Stimulated activated CD4-positive, alpha-beta T cell treated with anti-CD3 and anti-CD28 coated beads, Interleukin-2, amount 100 ng/mL, for 48 hours (primary cell): ENCODE measurements around the gene HBZ.
"Not testable (repeated sequence)": the region's sequence is repeated elsewhere in the genome, so short reads cannot be mapped to it uniquely, and the experiment has no call there.

Experiments
- DNase-seq, 2 donors: peaks; one replicate each; pipeline ENCODE4 v3.0.0-alpha.2; 2020

HBZ gene

GRCh38 chr16:165539-166374 lies 13.3 kb downstream of the HBZ start, which contains the start of gene HBM:
HBM (plus strand) TSS chr16:165978; CDS start chr16:165998, 20 bp downstream.
- no peak for DNase-seq

DNA sequence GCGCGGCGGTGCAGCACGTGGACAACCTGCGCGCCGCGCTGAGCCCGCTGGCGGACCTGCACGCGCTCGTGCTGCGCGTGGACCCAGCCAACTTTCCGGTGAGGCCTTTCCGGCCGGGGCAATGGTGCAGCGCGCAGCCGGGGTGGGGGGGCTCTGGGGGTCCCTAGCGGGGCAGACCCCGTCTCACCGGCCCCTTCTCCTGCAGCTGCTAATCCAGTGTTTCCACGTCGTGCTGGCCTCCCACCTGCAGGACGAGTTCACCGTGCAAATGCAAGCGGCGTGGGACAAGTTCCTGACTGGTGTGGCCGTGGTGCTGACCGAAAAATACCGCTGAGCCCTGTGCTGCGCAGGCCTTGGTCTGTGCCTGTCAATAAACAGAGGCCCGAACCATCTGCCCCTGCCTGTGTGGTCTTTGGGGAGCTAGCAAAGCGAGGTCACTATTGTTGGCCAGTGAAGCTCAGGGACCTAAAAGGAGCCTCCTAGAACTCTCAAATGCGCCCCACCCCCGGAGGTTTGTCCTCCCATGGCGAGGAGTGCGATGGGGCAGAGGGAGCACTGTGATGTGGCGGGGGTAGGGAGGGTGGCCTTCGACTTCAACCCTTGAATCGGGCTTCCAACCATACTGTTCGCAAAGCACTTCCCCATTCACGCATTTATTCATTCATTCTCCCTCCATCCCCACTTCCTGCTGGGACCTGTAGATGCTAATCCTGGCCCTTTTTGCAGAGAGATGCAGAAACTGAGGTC lies 14.1 kb downstream of the HBZ start:
- DNase-seq, result no peak

DNA sequence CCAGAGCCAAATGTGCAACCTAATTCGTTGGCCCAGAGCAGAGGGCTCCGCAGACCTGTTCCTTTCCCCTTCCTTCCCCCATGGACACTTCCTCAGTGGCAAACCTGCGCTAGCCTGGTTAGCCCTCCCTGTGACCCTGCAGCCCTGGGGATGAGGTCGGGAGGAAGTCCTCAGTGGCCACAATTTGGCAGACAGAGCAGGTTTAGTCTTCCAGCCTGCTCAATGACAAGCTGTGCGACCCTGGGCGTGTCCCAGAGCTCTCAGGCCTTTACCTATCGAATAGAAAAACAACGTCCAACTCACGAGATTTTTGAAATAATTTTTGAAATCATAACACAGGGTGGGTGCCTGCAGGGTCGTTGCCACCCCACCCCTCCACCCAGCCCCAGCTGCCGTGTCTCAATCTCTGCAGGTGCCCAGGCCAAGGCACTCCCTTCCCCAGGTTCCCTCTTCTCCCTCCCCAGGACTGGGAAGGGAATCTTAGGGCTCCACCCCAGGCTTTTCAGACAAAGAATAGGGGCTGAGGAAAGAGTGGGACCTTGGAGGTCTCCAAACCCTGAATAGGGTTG lies 14.8 kb downstream of the HBZ start:
- no peak for DNase-seq

DNA sequence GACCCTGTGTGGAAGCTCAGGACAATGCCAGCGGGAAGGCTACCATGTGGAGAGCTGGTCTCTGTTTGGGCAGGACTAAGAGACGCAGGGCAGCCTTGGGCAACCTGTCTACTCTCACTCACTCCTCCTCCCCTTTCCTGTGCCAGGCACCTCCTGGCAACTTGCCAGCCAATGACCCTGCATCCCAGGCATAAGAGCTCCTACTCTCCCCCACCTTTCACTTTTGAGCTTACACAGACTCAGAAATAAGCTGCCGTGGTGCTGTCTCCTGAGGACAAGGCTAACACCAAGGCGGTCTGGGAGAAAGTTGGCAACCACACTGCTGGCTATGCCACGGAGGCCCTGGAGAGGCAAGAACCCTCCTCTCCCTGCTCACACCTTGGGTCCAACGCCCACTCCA lies 16.0 kb downstream of the HBZ start:
- no peak for DNase-seq

- no peak for DNase-seq
Observed at GRCh38 chr16:169014-169413, 16.6 kb downstream of the HBZ start.

DNA sequence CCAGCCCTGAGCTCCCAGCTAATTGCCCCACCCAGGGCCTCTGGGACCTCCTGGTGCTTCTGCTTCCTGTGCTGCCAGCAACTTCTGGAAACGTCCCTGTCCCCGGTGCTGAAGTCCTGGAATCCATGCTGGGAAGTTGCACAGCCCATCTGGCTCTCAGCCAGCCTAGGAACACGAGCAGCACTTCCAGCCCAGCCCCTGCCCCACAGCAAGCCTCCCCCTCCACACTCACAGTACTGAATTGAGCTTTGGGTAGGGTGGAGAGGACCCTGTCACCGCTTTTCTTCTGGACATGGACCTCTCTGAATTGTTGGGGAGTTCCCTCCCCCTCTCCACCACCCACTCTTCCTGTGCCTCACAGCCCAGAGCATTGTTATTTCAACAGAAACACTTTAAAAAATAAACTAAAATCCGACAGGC lies 17.7 kb downstream of the HBZ start:
- DNase-seq, result not testable (repeated sequence)

- no peak for DNase-seq
Observed at GRCh38 chr16:170788-171187, 18.3 kb downstream of the HBZ start.

- DNase-seq, result not testable (repeated sequence)
Observed at GRCh38 chr16:172374-172941, 20.0 kb downstream of the HBZ start, which contains the start of gene HBA2. HBA2 (plus strand) TSS chr16:172876; CDS start chr16:172913, 37 bp downstream.

- DNase-seq, result not testable (repeated sequence)
Observed at GRCh38 chr16:173211-173854, 20.9 kb downstream of the HBZ start.

DNA sequence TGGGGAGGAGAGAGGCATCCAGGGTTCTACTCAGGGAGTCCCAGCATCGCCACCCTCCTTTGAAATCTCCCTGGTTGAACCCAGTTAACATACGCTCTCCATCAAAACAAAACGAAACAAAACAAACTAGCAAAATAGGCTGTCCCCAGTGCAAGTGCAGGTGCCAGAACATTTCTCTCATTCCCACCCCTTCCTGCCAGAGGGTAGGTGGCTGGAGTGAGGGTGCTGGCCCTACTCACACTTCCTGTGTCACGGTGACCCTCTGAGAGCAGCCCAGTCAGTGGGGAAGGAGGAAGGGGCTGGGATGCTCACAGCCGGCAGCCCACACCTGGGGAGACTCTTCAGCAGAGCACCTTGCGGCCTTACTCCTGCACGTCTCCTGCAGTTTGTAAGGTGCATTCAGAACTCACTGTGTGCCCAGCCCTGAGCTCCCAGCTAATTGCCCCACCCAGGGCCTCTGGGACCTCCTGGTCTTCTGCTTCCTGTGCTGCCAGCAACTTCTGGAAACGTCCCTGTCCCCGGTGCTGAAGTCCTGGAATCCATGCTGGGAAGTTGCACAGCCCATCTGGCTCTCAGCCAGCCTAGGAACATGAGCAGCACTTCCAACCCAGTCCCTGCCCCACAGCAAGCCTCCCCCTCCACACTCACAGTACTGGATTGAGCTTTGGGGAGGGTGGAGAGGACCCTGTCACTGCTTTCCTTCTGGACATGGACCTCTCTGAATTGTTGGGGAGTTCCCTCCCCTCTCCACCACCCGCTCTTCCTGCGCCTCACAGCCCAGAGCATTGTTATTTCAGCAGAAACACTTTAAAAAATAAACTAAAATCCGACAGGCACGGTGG lies 21.7 kb downstream of the HBZ start:
- DNase-seq, result not testable (repeated sequence)

GRCh38 chr16:175011-175949 lies 22.8 kb downstream of the HBZ start:
- DNase-seq, result no peak

DNA sequence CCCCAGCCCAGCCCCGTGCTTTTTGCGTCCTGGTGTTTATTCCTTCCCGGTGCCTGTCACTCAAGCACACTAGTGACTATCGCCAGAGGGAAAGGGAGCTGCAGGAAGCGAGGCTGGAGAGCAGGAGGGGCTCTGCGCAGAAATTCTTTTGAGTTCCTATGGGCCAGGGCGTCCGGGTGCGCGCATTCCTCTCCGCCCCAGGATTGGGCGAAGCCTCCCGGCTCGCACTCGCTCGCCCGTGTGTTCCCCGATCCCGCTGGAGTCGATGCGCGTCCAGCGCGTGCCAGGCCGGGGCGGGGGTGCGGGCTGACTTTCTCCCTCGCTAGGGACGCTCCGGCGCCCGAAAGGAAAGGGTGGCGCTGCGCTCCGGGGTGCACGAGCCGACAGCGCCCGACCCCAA lies 23.6 kb downstream of the HBZ start:
- DNase-seq, result not testable (repeated sequence)

DNA sequence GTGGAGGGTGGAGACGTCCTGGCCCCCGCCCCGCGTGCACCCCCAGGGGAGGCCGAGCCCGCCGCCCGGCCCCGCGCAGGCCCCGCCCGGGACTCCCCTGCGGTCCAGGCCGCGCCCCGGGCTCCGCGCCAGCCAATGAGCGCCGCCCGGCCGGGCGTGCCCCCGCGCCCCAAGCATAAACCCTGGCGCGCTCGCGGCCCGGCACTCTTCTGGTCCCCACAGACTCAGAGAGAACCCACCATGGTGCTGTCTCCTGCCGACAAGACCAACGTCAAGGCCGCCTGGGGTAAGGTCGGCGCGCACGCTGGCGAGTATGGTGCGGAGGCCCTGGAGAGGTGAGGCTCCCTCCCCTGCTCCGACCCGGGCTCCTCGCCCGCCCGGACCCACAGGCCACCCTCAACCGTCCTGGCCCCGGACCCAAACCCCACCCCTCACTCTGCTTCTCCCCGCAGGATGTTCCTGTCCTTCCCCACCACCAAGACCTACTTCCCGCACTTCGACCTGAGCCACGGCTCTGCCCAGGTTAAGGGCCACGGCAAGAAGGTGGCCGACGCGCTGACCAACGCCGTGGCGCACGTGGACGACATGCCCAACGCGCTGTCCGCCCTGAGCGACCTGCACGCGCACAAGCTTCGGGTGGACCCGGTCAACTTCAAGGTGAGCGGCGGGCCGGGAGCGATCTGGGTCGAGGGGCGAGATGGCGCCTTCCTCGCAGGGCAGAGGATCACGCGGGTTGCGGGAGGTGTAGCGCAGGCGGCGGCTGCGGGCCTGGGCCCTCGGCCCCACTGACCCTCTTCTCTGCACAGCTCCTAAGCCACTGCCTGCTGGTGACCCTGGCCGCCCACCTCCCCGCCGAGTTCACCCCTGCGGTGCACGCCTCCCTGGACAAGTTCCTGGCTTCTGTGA lies 24.3 kb downstream of the HBZ start, which contains the start of gene HBA1:
HBA1 (plus strand) TSS at position 204 of the 906 bp plus-strand sequence; CDS start at position 241, 37 bp downstream.
- not testable (repeated sequence) for DNase-seq

DNA sequence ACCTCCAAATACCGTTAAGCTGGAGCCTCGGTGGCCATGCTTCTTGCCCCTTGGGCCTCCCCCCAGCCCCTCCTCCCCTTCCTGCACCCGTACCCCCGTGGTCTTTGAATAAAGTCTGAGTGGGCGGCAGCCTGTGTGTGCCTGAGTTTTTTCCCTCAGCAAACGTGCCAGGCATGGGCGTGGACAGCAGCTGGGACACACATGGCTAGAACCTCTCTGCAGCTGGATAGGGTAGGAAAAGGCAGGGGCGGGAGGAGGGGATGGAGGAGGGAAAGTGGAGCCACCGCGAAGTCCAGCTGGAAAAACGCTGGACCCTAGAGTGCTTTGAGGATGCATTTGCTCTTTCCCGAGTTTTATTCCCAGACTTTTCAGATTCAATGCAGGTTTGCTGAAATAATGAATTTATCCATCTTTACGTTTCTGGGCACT lies 25.0 kb downstream of the HBZ start:
- DNase-seq, result no peak

DNA sequence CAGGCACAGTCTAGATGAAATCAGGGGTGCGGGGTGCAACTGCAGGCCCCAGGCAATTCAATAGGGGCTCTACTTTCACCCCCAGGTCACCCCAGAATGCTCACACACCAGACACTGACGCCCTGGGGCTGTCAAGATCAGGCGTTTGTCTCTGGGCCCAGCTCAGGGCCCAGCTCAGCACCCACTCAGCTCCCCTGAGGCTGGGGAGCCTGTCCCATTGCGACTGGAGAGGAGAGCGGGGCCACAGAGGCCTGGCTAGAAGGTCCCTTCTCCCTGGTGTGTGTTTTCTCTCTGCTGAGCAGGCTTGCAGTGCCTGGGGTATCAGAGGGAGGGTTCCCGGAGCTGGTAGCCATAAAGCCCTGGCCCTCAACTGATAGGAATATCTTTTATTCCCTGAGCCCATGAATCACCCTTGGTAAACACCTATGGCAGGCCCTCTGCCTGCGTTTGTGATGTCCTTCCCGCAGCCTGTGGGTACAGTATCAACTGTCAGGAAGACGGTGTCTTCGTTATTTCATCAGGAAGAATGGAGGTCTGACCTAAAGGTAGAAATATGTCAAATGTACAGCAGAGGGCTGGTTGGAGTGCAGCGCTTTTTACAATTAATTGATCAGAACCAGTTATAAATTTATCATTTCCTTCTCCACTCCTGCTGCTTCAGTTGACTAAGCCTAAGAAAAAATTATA lies 25.7 kb downstream of the HBZ start:
- DNase-seq, result no peak

GRCh38 chr16:178668-179015 lies 26.2 kb downstream of the HBZ start:
- no peak for DNase-seq

DNA sequence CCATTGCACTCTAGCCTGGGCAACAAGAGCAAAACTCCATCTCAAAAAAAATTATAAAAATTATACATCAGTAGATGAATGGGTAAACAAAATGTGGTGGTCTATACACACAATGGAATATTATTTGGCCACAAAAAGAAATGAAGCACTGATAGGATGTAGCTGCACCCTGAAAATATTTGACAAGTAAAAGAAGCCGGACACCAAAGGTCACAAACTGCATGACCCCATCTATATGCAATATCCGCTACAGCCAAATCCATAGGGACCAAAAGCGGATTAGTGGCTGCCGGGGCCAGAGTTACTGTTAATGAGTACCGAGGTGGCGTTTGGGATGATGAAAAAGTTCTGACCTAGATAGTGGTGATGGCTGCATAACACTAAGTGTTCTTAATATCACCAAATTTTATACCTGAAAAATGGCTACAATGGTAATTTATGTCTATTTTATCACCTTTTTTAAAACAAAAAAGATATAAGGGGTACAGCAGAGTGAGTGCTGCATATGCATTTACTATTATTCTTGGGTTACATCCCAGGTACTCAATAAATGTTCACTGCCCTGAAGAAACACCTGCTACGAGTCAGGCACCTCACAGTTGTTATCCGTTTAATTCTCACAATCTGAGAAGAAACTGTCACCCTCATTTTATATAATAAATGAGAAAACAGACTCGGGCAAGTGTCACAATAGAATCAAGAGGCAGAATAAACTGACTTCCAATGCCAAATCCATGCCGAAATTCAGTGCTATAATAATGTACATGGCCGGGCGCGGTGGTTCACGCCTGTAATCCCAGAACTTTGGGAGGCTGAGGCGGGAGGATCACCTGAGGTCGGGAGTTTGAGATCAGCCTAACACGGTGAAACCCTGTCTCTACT lies 27.0 kb downstream of the HBZ start:
- DNase-seq, result no peak
